Choroid plexus epithelial cell (primary cell): Measurements from ENCODE around the gene NPR1.
A peak's percentile ranks its signal among the peaks of the same experiment; 100 is the strongest.

Source experiments
- DNase-seq: peaks from one replicate; pipeline ENCODE4 v3.0.0-alpha.2; 2010; ENCODE audit warnings: low read depth
- H3K4me3 ChIP-seq: 2 replicates; pipeline ENCODE4 v1.5.1; 2011; ENCODE audit warnings: low read depth, mild to moderate bottlenecking, control low read depth, low read length, moderate library complexity
- TF ChIP-seq, protein P1 (sequence below): conservative IDR thresholded peaks from 2 replicates; pipeline ENCODE4 v1.5.1; 2011; ENCODE audit warnings: low read depth, mild to moderate bottlenecking, control low read depth, inconsistent platforms, low read length, moderate library complexity

Gene NPR1

DNA sequence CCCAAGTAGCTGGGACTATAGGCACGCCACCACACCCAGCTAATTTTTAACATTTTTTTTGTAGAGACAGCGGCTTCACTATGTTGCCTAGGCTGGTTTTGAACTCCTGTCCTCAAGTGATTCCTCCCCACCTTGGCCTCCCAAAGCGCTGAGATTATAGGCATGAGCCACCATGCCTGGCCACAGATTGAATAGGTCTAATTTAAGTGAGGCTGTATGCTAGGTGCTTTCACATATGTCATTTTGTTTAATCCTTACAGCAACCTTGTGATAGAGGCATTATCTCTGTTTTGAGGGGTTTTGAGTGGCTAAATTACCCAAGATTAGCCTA, 56.6 kb downstream of the NPR1 start:
- TF ChIP-seq, protein P1, sequence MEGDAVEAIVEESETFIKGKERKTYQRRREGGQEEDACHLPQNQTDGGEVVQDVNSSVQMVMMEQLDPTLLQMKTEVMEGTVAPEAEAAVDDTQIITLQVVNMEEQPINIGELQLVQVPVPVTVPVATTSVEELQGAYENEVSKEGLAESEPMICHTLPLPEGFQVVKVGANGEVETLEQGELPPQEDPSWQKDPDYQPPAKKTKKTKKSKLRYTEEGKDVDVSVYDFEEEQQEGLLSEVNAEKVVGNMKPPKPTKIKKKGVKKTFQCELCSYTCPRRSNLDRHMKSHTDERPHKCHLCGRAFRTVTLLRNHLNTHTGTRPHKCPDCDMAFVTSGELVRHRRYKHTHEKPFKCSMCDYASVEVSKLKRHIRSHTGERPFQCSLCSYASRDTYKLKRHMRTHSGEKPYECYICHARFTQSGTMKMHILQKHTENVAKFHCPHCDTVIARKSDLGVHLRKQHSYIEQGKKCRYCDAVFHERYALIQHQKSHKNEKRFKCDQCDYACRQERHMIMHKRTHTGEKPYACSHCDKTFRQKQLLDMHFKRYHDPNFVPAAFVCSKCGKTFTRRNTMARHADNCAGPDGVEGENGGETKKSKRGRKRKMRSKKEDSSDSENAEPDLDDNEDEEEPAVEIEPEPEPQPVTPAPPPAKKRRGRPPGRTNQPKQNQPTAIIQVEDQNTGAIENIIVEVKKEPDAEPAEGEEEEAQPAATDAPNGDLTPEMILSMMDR, result no peak
- no peak for DNase-seq
- H3K4me3 ChIP-seq, result no peak overlapping the region

- H3K4me3 ChIP-seq, result no peak overlapping the region
- TF ChIP-seq, protein P1, result no peak
- DNase-seq, result no peak
These were observed 63.5 kb downstream of the NPR1 start for GRCh38 chr1:153741986-153742385.

- peak; percentile 62 for DNase-seq
- H3K4me3 ChIP-seq, result no peak overlapping the region
- TF ChIP-seq, protein P1, result no peak
These were observed 64.1 kb downstream of the NPR1 start for GRCh38 chr1:153742411-153743142.
